Panc1 (cell line): ENCODE results near the gene L3MBTL2. TPM values are rescaled to one million over a fixed set of nuclear protein-coding genes. Genes with fewer than 3 reads are reported as not detected.

ENCODE experiments used
- ATAC-seq: fragments of 200-7000 bp; cut with Tn5 transposase; 2 replicates; pipeline ENCODE4 v1.9.1; 2020; ENCODE audit warnings: mild to moderate bottlenecking, moderate library complexity
- BruUV-seq: library from RNA; stranded (reverse); fragments of 400-500 nt; replicated peaks from 2 replicates; lab custom pipeline; 2021; lab: Mats Ljungman, UMichigan
- CTCF ChIA-PET: fragments of 300-600 bp; sonication (Branson Sonifier 250); formaldehyde crosslinking; loops from one replicate; lab custom pipeline; 2022; ENCODE audit warnings: antibody characterized with exemption; lab: Charles Lee
- POLR2A ChIA-PET: fragments of 300-600 bp; sonication (Branson Sonifier 250); formaldehyde crosslinking; loops from one replicate; lab custom pipeline; 2022; ENCODE audit warnings: antibody characterized with exemption; lab: Charles Lee
- DNase-seq: peaks from one replicate; pipeline ENCODE4 v3.0.0-alpha.2; 2010; ENCODE audit warnings: low read depth, low spot score
- H3K27ac ChIP-seq: 2 replicates; pipeline ENCODE4 v1.5.1; 2011; ENCODE audit warnings: mild to moderate bottlenecking, low read length, inconsistent platforms
- H3K27me3 ChIP-seq: fragments of 200-500 bp; sonication (Bioruptor generic); 2 replicates; pipeline ENCODE4 v1.6.0; 2014; ENCODE audit warnings: low read length, inconsistent platforms; ENCODE audit not compliant: control insufficient read depth, insufficient read depth
- H3K36me3 ChIP-seq: fragments of 200-500 bp; sonication (Bioruptor generic); 2 replicates; pipeline ENCODE4 v1.5.1; 2014; ENCODE audit warnings: inconsistent platforms, mild to moderate bottlenecking, low read length, moderate library complexity; ENCODE audit not compliant: control insufficient read depth, insufficient read depth
- H3K4me1 ChIP-seq: 2 replicates; pipeline ENCODE4 v1.5.1; 2011; ENCODE audit warnings: inconsistent platforms, mild to moderate bottlenecking, low read length, moderate library complexity; ENCODE audit not compliant: control insufficient read depth, insufficient read depth
- H3K4me3 ChIP-seq, 2 experiments: 2 replicates each; pipeline ENCODE4 v1.5.1; 2011 to 2012; ENCODE audit warnings: low read depth in 2 of 2, low read length in 2 of 2, mild to moderate bottlenecking in 2 of 2, inconsistent platforms in 1 of 2, moderate library complexity in 1 of 2
- H3K9me3 ChIP-seq: fragments of 200-500 bp; sonication (Bioruptor generic); 2 replicates; pipeline ENCODE4 v1.5.1; 2014; ENCODE audit warnings: low read depth, mild to moderate bottlenecking, inconsistent platforms, low read length, moderate library complexity; ENCODE audit not compliant: control insufficient read depth, insufficient read depth
- CTCF ChIP-seq: fragments of 450-650 bp; IDR thresholded peaks from 2 replicates; pipeline ENCODE4 v1.5.1; 2017; ENCODE audit warnings: mild to moderate bottlenecking
- POLR2AphosphoS5 ChIP-seq: IDR thresholded peaks from 2 replicates; pipeline ENCODE4 v1.6.1; 2012; ENCODE audit warnings: mild to moderate bottlenecking, low read depth, low read length, moderate library complexity
- REST ChIP-seq, 2 experiments: IDR thresholded peaks; 2 replicates each; pipeline ENCODE4 v1.6.1; 2011 to 2012; ENCODE audit warnings: low read depth in 2 of 2, control low read depth in 1 of 2, low read length in 1 of 2, mild to moderate bottlenecking in 1 of 2, moderate library complexity in 1 of 2; ENCODE audit not compliant: insufficient read depth in 1 of 2
- SIN3A ChIP-seq: IDR thresholded peaks from 2 replicates; pipeline ENCODE4 v1.6.1; 2012; ENCODE audit warnings: low read depth, mild to moderate bottlenecking, low read length, moderate library complexity, borderline replicate concordance; ENCODE audit not compliant: insufficient read depth
- TCF7L2 ChIP-seq: IDR thresholded peaks from 2 replicates; pipeline ENCODE4 v1.6.1; 2011; ENCODE audit warnings: mild to moderate bottlenecking, low read depth, low read length, inconsistent platforms
- in situ Hi-C: cut with HindIII; loops from 2 replicates; pipeline ENCODE4 v1.10.0; 2016; ENCODE audit warnings: low sequenced_read_pairs, low pct_unique_long_range_greater_than_20kb
- intact Hi-C: fragments of 100-400 bp; cut with micrococcal nuclease; formaldehyde crosslinking; loops from one replicate; pipeline ENCODE4 v1.10.0; 2022; ENCODE audit not compliant: unreplicated experiment
- total RNA-seq: library from RNA; stranded (reverse); gene quantifications from one replicate; pipeline ENCODE4 v1.2.1, GENCODE V29; 2021; ENCODE audit not compliant: unreplicated experiment

The L3MBTL2 gene
- total RNA-seq, 1 experiment from 2014 or later: 26.6 TPM

- ATAC-seq (no peak), DNase-seq (no peak)
- TF ChIP-seq TCF7L2 (no peak), CTCF (no peak), REST (IDR thresholded peaks at IDR 0.05; ENCODE audit: insufficient read depth in 1 of 2, low read depth in 2 of 2, low read length in 1 of 2) (no peak), SIN3A (no peak), POLR2AphosphoS5 (no peak)
- BruUV-seq: no TSS peak
- H3K4me1 ChIP-seq: no peaks in the 10 kb centered on the region
- ChIA-PET CTCF (no interaction called here), POLR2A (no interaction called here)
- no peak overlapping the region for H3K4me3 ChIP-seq
- H3K27ac ChIP-seq: no peak overlapping the region
- in situ Hi-C loops: no loop called here
- H3K36me3 ChIP-seq: peaks cover 8% of the 10 kb centered on the region
- intact Hi-C loops: no loop called here
- H3K9me3 ChIP-seq: no peaks in the 10 kb centered on the region
- no peaks in the 10 kb centered on the region for H3K27me3 ChIP-seq
Observed at GRCh38 chr22:41247703-41248102, 42.6 kb downstream of the L3MBTL2 start.

DNA sequence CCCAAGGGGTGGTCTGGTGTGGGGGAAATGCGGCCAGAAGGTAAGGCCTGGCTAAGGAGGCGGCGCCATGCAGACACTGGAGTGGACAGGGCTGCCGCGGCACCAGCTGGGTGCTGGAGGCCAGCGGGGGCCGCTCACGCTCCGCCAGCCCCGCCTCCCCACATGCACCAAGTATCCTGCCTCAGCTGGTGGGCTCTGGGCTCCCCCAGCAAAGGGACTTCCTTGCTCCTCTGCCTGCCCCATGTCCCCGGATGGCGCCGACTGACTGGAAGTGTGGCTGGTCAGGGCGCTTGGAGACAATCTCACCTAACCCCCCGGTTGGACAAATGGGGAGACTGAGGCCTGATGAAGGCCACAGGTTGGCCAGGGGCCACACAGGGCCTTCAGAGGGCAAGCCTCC lies 43.2 kb downstream of the L3MBTL2 start:
- intact Hi-C loops (no loop called here), in situ Hi-C loops (no loop called here)
- no peak overlapping the region for H3K27ac ChIP-seq
- CTCF ChIA-PET: no interaction called here
- POLR2A ChIA-PET: no interaction called here
- no TSS peak for BruUV-seq
- ATAC-seq (no peak), DNase-seq (no peak)
- no peaks in the 10 kb centered on the region for H3K4me1 ChIP-seq
- TF ChIP-seq REST (IDR thresholded peaks at IDR 0.05; ENCODE audit: insufficient read depth in 1 of 2, low read depth in 2 of 2, low read length in 1 of 2) (no peak), TCF7L2 (no peak), POLR2AphosphoS5 (no peak), SIN3A (no peak), CTCF (no peak)
- H3K27me3 ChIP-seq: no peaks in the 10 kb centered on the region
- H3K4me3 ChIP-seq: no peak overlapping the region
- H3K9me3 ChIP-seq: no peaks in the 10 kb centered on the region
- peaks cover 8% of the 10 kb centered on the region for H3K36me3 ChIP-seq
